Right kidney (tissue), 1 donor: ENCODE data around the gene GREB1.

Experiments
- DNase-seq: peaks from one replicate; pipeline ENCODE4 v3.0.0-alpha.2; 2016

The GREB1 gene

GRCh38 chr2:11559786-11560155, 25.9 kb downstream of the GREB1 start:
- DNase-seq = no peak

- no peak for DNase-seq
These were observed 27.0 kb downstream of the GREB1 start for GRCh38 chr2:11560806-11561205.

- DNase-seq = no peak
These were observed 28.2 kb downstream of the GREB1 start for GRCh38 chr2:11562011-11562410.

- DNase-seq = no peak
These were observed 28.6 kb downstream of the GREB1 start for GRCh38 chr2:11562476-11562875.

GRCh38 chr2:11563784-11564666, 30.2 kb downstream of the GREB1 start:
- DNase-seq = no peak

- no peak for DNase-seq
These were observed 31.1 kb downstream of the GREB1 start for GRCh38 chr2:11564816-11565567.

- no peak for DNase-seq
These were observed 32.5 kb downstream of the GREB1 start for GRCh38 chr2:11566383-11566782.

- no peak for DNase-seq
These were observed 33.8 kb downstream of the GREB1 start for GRCh38 chr2:11567631-11568031.

- DNase-seq = no peak
These were observed 34.6 kb downstream of the GREB1 start for GRCh38 chr2:11568436-11568835.

GRCh38 chr2:11569636-11570035, 35.8 kb downstream of the GREB1 start:
- DNase-seq = no peak

- DNase-seq = no peak
These were observed 37.3 kb downstream of the GREB1 start for GRCh38 chr2:11571170-11571569.

- no peak for DNase-seq
These were observed 39.2 kb downstream of the GREB1 start for GRCh38 chr2:11572996-11573395.

- DNase-seq = no peak
These were observed 39.8 kb downstream of the GREB1 start for GRCh38 chr2:11573418-11574175.

GRCh38 chr2:11574176-11575046, 40.6 kb downstream of the GREB1 start:
- DNase-seq = no peak

GRCh38 chr2:11576398-11576797, 42.6 kb downstream of the GREB1 start:
- DNase-seq = no peak

GRCh38 chr2:11577101-11577883, 43.4 kb downstream of the GREB1 start:
- no peak for DNase-seq

- DNase-seq = no peak
These were observed 44.5 kb downstream of the GREB1 start for GRCh38 chr2:11578081-11578948.

GRCh38 chr2:11578986-11579774, 45.3 kb downstream of the GREB1 start:
- no peak for DNase-seq
